Stomach (tissue), 4 donors: ENCODE data around the gene HP.

Source experiments
- CTCF ChIP-seq, 7 experiments: fragments of 450-650 bp in 4 of 7; fragments of 200-600 bp in 3 of 7; sonication (generic) in 3 of 7; IDR thresholded peaks; one replicate each; pipeline ENCODE4 v1.5.1; 2016 to 2019; ENCODE audit warnings: antibody characterized with exemption in 7 of 7, control low read depth in 2 of 7, mild to moderate bottlenecking in 1 of 7
- EP300 ChIP-seq: sonication (generic); formaldehyde crosslinking; IDR thresholded peaks from one replicate; pipeline ENCODE4 v1.6.1; 2017; ENCODE audit warnings: antibody characterized with exemption

- no peak for TF ChIP-seq CTCF (IDR thresholded peaks at IDR 0.05)
- TF ChIP-seq EP300: no peak
Measured at GRCh38 chr16:72029567-72030271, 24.6 kb upstream of the HP start.
